ENCODE data around the gene TENM4.

- no peak for TF ChIP-seq REST (IDR thresholded peaks at IDR 0.05; ENCODE audit: low read depth, low read length)
- no peak for TF ChIP-seq NFXL1 (IDR thresholded peaks at IDR 0.05; ENCODE audit: borderline replicate concordance)
- no peak for TF ChIP-seq ELK1 (IDR thresholded peaks at IDR 0.05; ENCODE audit: low read depth, low read length)
- no peak for TF ChIP-seq ZNF592 (IDR thresholded peaks at IDR 0.05)
- TF ChIP-seq GATAD2B (conservative IDR thresholded peaks at IDR 0.05; ENCODE audit: low read depth), result no peak
- no peak for TF ChIP-seq JUND (IDR thresholded peaks at IDR 0.05; ENCODE audit: low read depth, low read length)
- TF ChIP-seq RCOR1 (conservative IDR thresholded peaks at IDR 0.05; ENCODE audit: low read depth, low read length), result no peak
- TF ChIP-seq EZH2 (IDR thresholded peaks at IDR 0.05; ENCODE audit: borderline replicate concordance, control insufficient read depth, low read depth, low read length), result no peak
- no peak for TF ChIP-seq POLR2A (IDR thresholded peaks at IDR 0.05; ENCODE audit: low read depth, low read length)
- TF ChIP-seq HCFC1 (IDR thresholded peaks at IDR 0.05; ENCODE audit: low read length), result no peak
- TF ChIP-seq MAX (IDR thresholded peaks at IDR 0.05; ENCODE audit: low read depth, low read length), result no peak
Observed at GRCh38 chr11:79087238-79087960, 353.4 kb downstream of the TENM4 start.
